ENCODE data around the gene RORC. TPM values are rescaled to one million over a fixed set of nuclear protein-coding genes. Genes with fewer than 3 reads are reported as not detected.

Gene RORC
- total and polyA plus RNA-seq, 3 donors from 2014 or later, result 30.9 to 70.4 (median 55.4) TPM

GRCh38 chr1:151813271-151813977, 18.2 kb downstream of the RORC start:
- Histone ChIP-seq H3K27ac (no peak overlapping the region), H3K4me1 (no peaks in the 10 kb centered on the region), H3K27me3 (no peaks in the 10 kb centered on the region), H3K36me3 (ENCODE audit: low read depth, missing control alignments) (no peaks in the 10 kb centered on the region), H3K4me3 (no peak overlapping the region), H3K9me3 (no peaks in the 10 kb centered on the region)
- WGBS, 2 donors, result 82 to 85% methylated on average over 8 to 12 of the region's 12 CpGs
- TF ChIP-seq, protein P1, sequence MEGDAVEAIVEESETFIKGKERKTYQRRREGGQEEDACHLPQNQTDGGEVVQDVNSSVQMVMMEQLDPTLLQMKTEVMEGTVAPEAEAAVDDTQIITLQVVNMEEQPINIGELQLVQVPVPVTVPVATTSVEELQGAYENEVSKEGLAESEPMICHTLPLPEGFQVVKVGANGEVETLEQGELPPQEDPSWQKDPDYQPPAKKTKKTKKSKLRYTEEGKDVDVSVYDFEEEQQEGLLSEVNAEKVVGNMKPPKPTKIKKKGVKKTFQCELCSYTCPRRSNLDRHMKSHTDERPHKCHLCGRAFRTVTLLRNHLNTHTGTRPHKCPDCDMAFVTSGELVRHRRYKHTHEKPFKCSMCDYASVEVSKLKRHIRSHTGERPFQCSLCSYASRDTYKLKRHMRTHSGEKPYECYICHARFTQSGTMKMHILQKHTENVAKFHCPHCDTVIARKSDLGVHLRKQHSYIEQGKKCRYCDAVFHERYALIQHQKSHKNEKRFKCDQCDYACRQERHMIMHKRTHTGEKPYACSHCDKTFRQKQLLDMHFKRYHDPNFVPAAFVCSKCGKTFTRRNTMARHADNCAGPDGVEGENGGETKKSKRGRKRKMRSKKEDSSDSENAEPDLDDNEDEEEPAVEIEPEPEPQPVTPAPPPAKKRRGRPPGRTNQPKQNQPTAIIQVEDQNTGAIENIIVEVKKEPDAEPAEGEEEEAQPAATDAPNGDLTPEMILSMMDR (IDR thresholded peaks at IDR 0.05), result no peak
- no peak for TF ChIP-seq POLR2A (IDR thresholded peaks at IDR 0.05)
- no peak for DNase-seq
- intact Hi-C loops (cut with DNase I; ENCODE audit: low total_unique reads), result no loop called here

GRCh38 chr1:151811181-151811580, 20.4 kb downstream of the RORC start:
- DNase-seq, result no peak
- Histone ChIP-seq H3K4me1 (no peaks in the 10 kb centered on the region), H3K36me3 (ENCODE audit: low read depth, missing control alignments) (no peaks in the 10 kb centered on the region), H3K27me3 (no peaks in the 10 kb centered on the region), H3K4me3 (no peak overlapping the region), H3K27ac (no peak overlapping the region), H3K9me3 (no peaks in the 10 kb centered on the region)
- intact Hi-C loops (cut with DNase I; ENCODE audit: low total_unique reads), result no loop called here
- WGBS, 2 donors, result 63 to 74% methylated on average over 9 of the region's 9 CpGs
- TF ChIP-seq, protein P1 (IDR thresholded peaks at IDR 0.05), result no peak
- TF ChIP-seq POLR2A (IDR thresholded peaks at IDR 0.05), result no peak

DNA sequence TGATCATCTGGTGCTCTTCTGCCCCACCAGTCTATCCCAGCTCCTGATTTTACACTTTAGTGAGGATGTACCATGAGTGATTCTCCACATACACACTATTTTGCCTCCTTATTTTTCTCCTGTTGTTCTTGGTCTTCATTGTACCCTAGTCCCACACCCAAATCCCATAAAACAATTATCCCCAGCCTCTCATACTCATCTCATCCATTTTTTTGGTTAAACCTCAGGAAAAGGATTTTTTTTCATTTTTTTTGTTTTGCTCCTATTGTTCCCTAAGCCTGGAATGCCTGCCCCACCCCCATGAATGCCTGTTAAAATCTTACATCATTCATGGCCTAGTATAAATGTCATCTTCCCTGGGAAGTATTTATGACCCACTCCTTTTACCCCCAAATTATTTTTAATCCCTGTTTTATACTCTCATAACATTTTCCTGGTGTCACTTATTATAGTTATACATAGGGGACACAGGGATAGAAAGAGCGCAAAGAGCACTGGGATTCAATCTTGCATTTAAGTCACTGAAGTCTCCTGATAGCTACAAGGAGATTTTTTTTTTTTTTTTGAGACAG, 21.5 kb downstream of the RORC start:
- no peak overlapping the region for H3K27ac ChIP-seq
- TF ChIP-seq POLR2A (IDR thresholded peaks at IDR 0.05), result no peak
- TF ChIP-seq, protein P1 (IDR thresholded peaks at IDR 0.05), result no peak
- WGBS, 2 donors, result 96 to 100% methylated on average over 1 of the region's 1 CpG

GRCh38 chr1:151809290-151809984, 22.2 kb downstream of the RORC start:
- 83 to 84% methylated on average over 7 to 8 of the region's 8 CpGs for WGBS, 2 donors
- Histone ChIP-seq H3K36me3 (ENCODE audit: low read depth, missing control alignments) (no peaks in the 10 kb centered on the region), H3K27me3 (no peaks in the 10 kb centered on the region), H3K27ac (no peak overlapping the region), H3K4me3 (no peak overlapping the region), H3K4me1 (no peaks in the 10 kb centered on the region), H3K9me3 (no peaks in the 10 kb centered on the region)
- DNase-seq, result no peak
- TF ChIP-seq, protein P1 (IDR thresholded peaks at IDR 0.05), result no peak
- TF ChIP-seq POLR2A (IDR thresholded peaks at IDR 0.05), result no peak
- intact Hi-C loops (cut with DNase I; ENCODE audit: low total_unique reads), result no loop called here

More for the DNA sequence above, 21.5 kb downstream of the RORC start:
- intact Hi-C loops (cut with DNase I; ENCODE audit: low total_unique reads), result no loop called here
- H3K4me1 ChIP-seq, result no peaks in the 10 kb centered on the region
- no peaks in the 10 kb centered on the region for H3K9me3 ChIP-seq
- H3K27me3 ChIP-seq, result no peaks in the 10 kb centered on the region
- no peak for DNase-seq
- no peaks in the 10 kb centered on the region for H3K36me3 ChIP-seq (ENCODE audit: low read depth, missing control alignments)
- no peak overlapping the region for H3K4me3 ChIP-seq

Measured in testis (tissue), 3 donors.